Hypothalamus (tissue), 51 donors: ENCODE measurements around the gene ADD2.
A peak's percentile ranks its signal among the peaks of the same experiment; 100 is the strongest.
"Not testable (repeated sequence)": the region's sequence is repeated elsewhere in the genome, so short reads cannot be mapped to it uniquely, and the experiment has no call there.

Source experiments
- DNase-seq, 51 donors: peaks; one replicate each; lab custom pipeline; 2025; lab: John Stamatoyannopoulos, UW

ADD2 gene

GRCh38 chr2:70767699-70768589, at the start of gene ADD2:
TSS of gene ADD2 (minus strand) at chr2:70768200. CDS start at chr2:70706408, 61,792 bp downstream.
- DNase-seq: peak in 26 of 51 donors; percentile 5 to 65 (median 30)

GRCh38 chr2:70817284-70817954, 49.4 kb upstream of the ADD2 start:
- DNase-seq: no peak

GRCh38 chr2:70816726-70817125, 48.7 kb upstream of the ADD2 start:
- DNase-seq: no peak

GRCh38 chr2:70808983-70809958, 41.3 kb upstream of the ADD2 start:
- DNase-seq: no peak

- DNase-seq: no peak
These were observed 39.8 kb upstream of the ADD2 start for GRCh38 chr2:70807828-70808118.

GRCh38 chr2:70807102-70807827, 39.3 kb upstream of the ADD2 start:
- no peak for DNase-seq

- no peak for DNase-seq
These were observed 38.6 kb upstream of the ADD2 start for GRCh38 chr2:70806620-70807019.

GRCh38 chr2:70806013-70806412, 38.0 kb upstream of the ADD2 start:
- DNase-seq: no peak

- no peak for DNase-seq
These were observed 33.7 kb upstream of the ADD2 start for GRCh38 chr2:70801607-70802263.

GRCh38 chr2:70799706-70800105, 31.7 kb upstream of the ADD2 start:
- no peak for DNase-seq

- not testable (repeated sequence) for DNase-seq
These were observed 30.0 kb upstream of the ADD2 start for GRCh38 chr2:70797996-70798395.

- no peak for DNase-seq
These were observed 29.5 kb upstream of the ADD2 start for GRCh38 chr2:70797506-70797905.

- DNase-seq: no peak
These were observed 28.3 kb upstream of the ADD2 start for GRCh38 chr2:70796262-70796661.

- DNase-seq: no peak
These were observed 27.4 kb upstream of the ADD2 start for GRCh38 chr2:70795164-70795995.

GRCh38 chr2:70793450-70793849, 25.4 kb upstream of the ADD2 start:
- DNase-seq: no peak

GRCh38 chr2:70790136-70790828, 22.3 kb upstream of the ADD2 start, which contains the start of gene FIGLA:
TSS of gene FIGLA (minus strand) at chr2:70790643. CDS start at chr2:70790638, 5 bp downstream.
- DNase-seq: no peak

GRCh38 chr2:70789304-70790135, 21.5 kb upstream of the ADD2 start:
- peak in 41 of 51 donors; percentile 4 to 77 (median 40) for DNase-seq
